Spinal cord (tissue), 10 donors: ENCODE measurements around the gene POU2F2. TPM values are rescaled to one million over a fixed set of nuclear protein-coding genes. Genes with fewer than 3 reads are reported as not detected.
"Not testable (repeated sequence)": the region's sequence is repeated elsewhere in the genome, so short reads cannot be mapped to it uniquely, and the experiment has no call there.

Experiments used
- DNase-seq, 6 donors: peaks; one replicate each; pipeline versions ENCODE4 v3.0.0 to v3.0.0-alpha.2; 2013 to 2015; ENCODE audit warnings: low spot score in 6 of 6, low read depth in 4 of 6
- H3K27ac ChIP-seq: one replicate; pipeline ENCODE4 v1.5.1; 2013; ENCODE audit warnings: low read depth, low read length, control low read depth
- H3K27me3 ChIP-seq: one replicate; pipeline ENCODE4 v1.6.1; 2013; ENCODE audit warnings: low read length; ENCODE audit not compliant: control insufficient read depth, insufficient read depth
- H3K36me3 ChIP-seq: one replicate; pipeline ENCODE4 v1.6.1; 2013; ENCODE audit warnings: low read length; ENCODE audit not compliant: control insufficient read depth, insufficient read depth
- H3K4me1 ChIP-seq: one replicate; pipeline ENCODE4 v1.6.1; 2013; ENCODE audit warnings: low read length; ENCODE audit not compliant: control insufficient read depth, insufficient read depth
- H3K4me3 ChIP-seq: one replicate; pipeline ENCODE4 v1.5.1; 2013; ENCODE audit warnings: low read depth, low read length, control low read depth
- H3K9me3 ChIP-seq: one replicate; pipeline ENCODE4 v1.6.1; 2013; ENCODE audit warnings: low read length; ENCODE audit not compliant: control insufficient read depth, insufficient read depth
- WGBS: methylation state at CpG from one replicate; pipeline ENCODE4 v1.1.5; 2013; ENCODE audit warnings: missing lambda C conversion rate; ENCODE audit not compliant: insufficient coverage; 5-methylcytosine and 5-hydroxymethylcytosine counted together
- polyA plus RNA-seq, 2 donors: library from polyadenylated mRNA; unstranded; fragments of 120-200 nt; gene quantifications; one replicate each; pipeline ENCODE4 v1.2.1, GENCODE V29; 2013; ENCODE audit not compliant: insufficient read length in 2 of 2
- small RNA-seq: library from RNA; depleted of rRNA; stranded (forward); fragments of <200 nt; gene quantifications from one replicate; pipeline ENCODE3, GENCODE V24; 2014; ENCODE audit warnings: low replicate concordance
- total RNA-seq, 2 donors: library from RNA; depleted of rRNA in 1 of 2; stranded (reverse); fragments of 120-200 nt in 1 of 2; fragments of >200 nt in 1 of 2; gene quantifications; one replicate each; pipeline versions ENCODE4 v1.2.3 to v1.2.4, GENCODE V29; 2013 to 2014
- donor health status: healthy.

POU2F2 gene
- total and polyA plus RNA-seq, 4 donors = 1.2 to 20.6 (median 10.4) TPM

- not testable (repeated sequence) for H3K9me3 ChIP-seq, H3K4me3 ChIP-seq, H3K27ac ChIP-seq, H3K27me3 ChIP-seq, H3K4me1 ChIP-seq, DNase-seq
- peaks cover 77% of the 10 kb centered on the region for H3K36me3 ChIP-seq
- 100% methylated on average over 1 of the region's 9 CpGs for WGBS
These were observed 91.8 kb downstream of the POU2F2 start for GRCh38 chr19:42040491-42040890.

GRCh38 chr19:42040031-42040430 is 92.2 kb downstream of the POU2F2 start:
- no peak overlapping the region for H3K27ac ChIP-seq
- no peak overlapping the region for H3K4me3 ChIP-seq
- H3K9me3 ChIP-seq = no peaks in the 10 kb centered on the region
- no peaks in the 10 kb centered on the region for H3K27me3 ChIP-seq
- peaks cover 72% of the 10 kb centered on the region for H3K36me3 ChIP-seq
- no peak for DNase-seq
- no peaks in the 10 kb centered on the region for H3K4me1 ChIP-seq

GRCh38 chr19:42038666-42039065 is 93.6 kb downstream of the POU2F2 start:
- Histone ChIP-seq H3K4me3 (no peak overlapping the region), H3K9me3 (no peaks in the 10 kb centered on the region), H3K27me3 (no peaks in the 10 kb centered on the region), H3K27ac (no peak overlapping the region), H3K36me3 (peaks cover 75% of the 10 kb centered on the region), H3K4me1 (no peaks in the 10 kb centered on the region)
- 80% methylated on average over 6 of the region's 6 CpGs for WGBS
- peak in 1 of 6 donors; percentile 25 for DNase-seq

- Histone ChIP-seq H3K4me3 (no peak overlapping the region), H3K27ac (no peak overlapping the region), H3K9me3 (no peaks in the 10 kb centered on the region), H3K4me1 (peaks cover 4% of the 10 kb centered on the region), H3K36me3 (peaks cover 72% of the 10 kb centered on the region), H3K27me3 (no peaks in the 10 kb centered on the region)
- 91% methylated on average over 5 of the region's 5 CpGs for WGBS
- no peak for DNase-seq
These were observed 94.6 kb downstream of the POU2F2 start for GRCh38 chr19:42037649-42038048.

Small RNA genes within 50 kb of the gene (small RNA-seq; reads per million reads assigned to genes)
- not detected for gene MIR4323

Other genes starting within 250 kb of the POU2F2 start
- 10 to 100 TPM; 17.3 to 27.0 TPM for gene ARHGEF1, start 249.3 kb downstream of the POU2F2 start, total RNA-seq
- gene ARHGEF1, start 249.3 kb downstream of the POU2F2 start, polyA plus RNA-seq = 100 to 1,000 TPM in 1 of 2 donors, 10 to 100 TPM in 1; 75.5 to 113 TPM
- gene ERFL, start 204.0 kb downstream of the POU2F2 start, total RNA-seq = under 1 TPM in 1 of 2 donors, not detected in 1; 0.11 TPM
- gene ERFL, start 204.0 kb downstream of the POU2F2 start, polyA plus RNA-seq = 1 to 10 TPM in 1 of 2 donors, under 1 TPM in 1; 0.78 to 1.3 TPM
- 100 to 1,000 TPM in 1 of 2 donors, 10 to 100 TPM in 1; 98.0 to 174 TPM for gene RABAC1, start 173.1 kb downstream of the POU2F2 start, total RNA-seq
- gene RABAC1, start 173.1 kb downstream of the POU2F2 start, polyA plus RNA-seq = 100 to 1,000 TPM; 189 to 202 TPM
- gene ATP1A3, start 138.2 kb downstream of the POU2F2 start, total RNA-seq = 100 to 1,000 TPM in 1 of 2 donors, 10 to 100 TPM in 1; 85.0 to 434 TPM
- gene ATP1A3, start 138.2 kb downstream of the POU2F2 start, polyA plus RNA-seq = 100 to 1,000 TPM; 643 to 704 TPM
- gene GRIK5, start 62.2 kb downstream of the POU2F2 start, total RNA-seq = 10 to 100 TPM; 13.1 to 21.6 TPM
- gene GRIK5, start 62.2 kb downstream of the POU2F2 start, polyA plus RNA-seq = 10 to 100 TPM; 74.8 to 83.2 TPM
- gene ZNF574, start 56.3 kb downstream of the POU2F2 start, total RNA-seq = 10 to 100 TPM in 1 of 2 donors, 1 to 10 TPM in 1; 7.6 to 10.7 TPM
- 10 to 100 TPM; 17.2 to 19.4 TPM for gene ZNF574, start 56.3 kb downstream of the POU2F2 start, polyA plus RNA-seq
- 10 to 100 TPM; 21.5 to 24.0 TPM for gene DEDD2, start 85.2 kb upstream of the POU2F2 start, total RNA-seq
- gene DEDD2, start 85.2 kb upstream of the POU2F2 start, polyA plus RNA-seq = 10 to 100 TPM; 27.8 to 30.2 TPM
- 1 to 10 TPM; 4.6 to 6.6 TPM for gene ZNF526, start 87.9 kb upstream of the POU2F2 start, total RNA-seq
- gene ZNF526, start 87.9 kb upstream of the POU2F2 start, polyA plus RNA-seq = 1 to 10 TPM; 5.4 to 7.1 TPM
- gene GSK3A, start 110.2 kb upstream of the POU2F2 start, total RNA-seq = 10 to 100 TPM; 23.7 to 35.0 TPM
- 100 to 1,000 TPM; 138 to 147 TPM for gene GSK3A, start 110.2 kb upstream of the POU2F2 start, polyA plus RNA-seq
- gene ERF, start 122.7 kb upstream of the POU2F2 start, total RNA-seq = 10 to 100 TPM; 16.1 to 25.0 TPM
- gene ERF, start 122.7 kb upstream of the POU2F2 start, polyA plus RNA-seq = 10 to 100 TPM; 50.0 to 57.2 TPM
- 10 to 100 TPM; 21.0 to 28.1 TPM for gene CIC, start 136.8 kb upstream of the POU2F2 start, total RNA-seq
- gene CIC, start 136.8 kb upstream of the POU2F2 start, polyA plus RNA-seq = 10 to 100 TPM; 87.8 to 91.1 TPM
- 1 to 10 TPM in 1 of 2 donors, under 1 TPM in 1; 0.30 to 1.5 TPM for gene PRR19, start 169.7 kb upstream of the POU2F2 start, total RNA-seq
- gene PRR19, start 169.7 kb upstream of the POU2F2 start, polyA plus RNA-seq = 1 to 10 TPM; 6.4 to 6.9 TPM
- 10 to 100 TPM; 48.2 to 90.4 TPM for gene PAFAH1B3, start 170.2 kb upstream of the POU2F2 start, total RNA-seq
- 100 to 1,000 TPM; 164 to 174 TPM for gene PAFAH1B3, start 170.2 kb upstream of the POU2F2 start, polyA plus RNA-seq
- 10 to 100 TPM; 11.5 to 40.9 TPM for gene TMEM145, start 180.9 kb upstream of the POU2F2 start, total RNA-seq
- 100 to 1,000 TPM in 1 of 2 donors, 10 to 100 TPM in 1; 97.1 to 119 TPM for gene TMEM145, start 180.9 kb upstream of the POU2F2 start, polyA plus RNA-seq
- gene MEGF8, start 193.2 kb upstream of the POU2F2 start, total RNA-seq = 10 to 100 TPM; 35.2 to 44.0 TPM
- gene MEGF8, start 193.2 kb upstream of the POU2F2 start, polyA plus RNA-seq = 10 to 100 TPM; 84.5 to 93.3 TPM